Ovary (tissue), 9 donors: Measurements from ENCODE around the gene MDM4. TPM values are rescaled to one million over a fixed set of nuclear protein-coding genes. Genes with fewer than 3 reads are reported as not detected.

Source experiments
- DNase-seq, 5 donors: peaks; one replicate each; pipeline ENCODE4 v3.0.0-alpha.2; 2019 to 2020
- H3K27ac ChIP-seq, 2 donors: fragments of 200-600 bp; one replicate each; pipeline versions ENCODE4 v1.5.1 to v1.8.0; 2019 to 2022
- H3K27me3 ChIP-seq: fragments of 200-600 bp; one replicate; pipeline ENCODE4 v1.8.0; 2022
- H3K36me3 ChIP-seq: fragments of 200-600 bp; sonication (generic); one replicate; pipeline ENCODE4 v1.5.1; 2019
- H3K4me1 ChIP-seq: one replicate; pipeline ENCODE4 v1.8.1; 2013; ENCODE audit warnings: mild to moderate bottlenecking, moderate library complexity; ENCODE audit not compliant: insufficient read depth
- H3K4me3 ChIP-seq: fragments of 200-600 bp; sonication (generic); one replicate; pipeline ENCODE4 v1.5.1; 2017
- H3K9me3 ChIP-seq, 2 donors: fragments of 200-600 bp in 1 of 2; sonication (generic) in 1 of 2; one replicate each; pipeline versions ENCODE4 v1.5.1 to v1.8.1; 2013 to 2019; ENCODE audit warnings: mild to moderate bottlenecking in 1 of 2, moderate library complexity in 1 of 2
- EP300 ChIP-seq: sonication (generic); formaldehyde crosslinking; IDR thresholded peaks from one replicate; pipeline ENCODE4 v1.6.1; 2017; ENCODE audit warnings: antibody characterized with exemption
- POLR2A ChIP-seq: fragments of 450-650 bp; IDR thresholded peaks from one replicate; pipeline ENCODE4 v1.6.1; 2017; ENCODE audit warnings: antibody characterized with exemption, mild to moderate bottlenecking, moderate library complexity
- WGBS, 3 donors: extraction: QIAGEN DNeasy Blood & Tissue Kit in 1 of 3; methylation state at CpG; one replicate each; pipeline versions ENCODE4 v1.1.5 to v1.1.7; 2013 to 2017; 5-methylcytosine and 5-hydroxymethylcytosine counted together
- intact Hi-C, 4 donors: fragments of 100-400 bp; cut with DNase I; formaldehyde crosslinking; loops; one replicate each; pipeline versions ENCODE4 v1.11.0 to v1.15.1; 2022 to 2023
- polyA plus RNA-seq, 2 donors: library from polyadenylated mRNA; stranded (reverse); fragments of 200-250 nt in 1 of 2; fragments of 350-450 nt in 1 of 2; fragmentation: Illumina TruSeq in 1 of 2; extraction: RNeasy Lipid Tissue Mini Kit (QIAGEN cat#74804) in 1 of 2; gene quantifications; one replicate each; pipeline ENCODE4 v1.2.3, GENCODE V29; 2013 to 2014
- total RNA-seq, 7 donors: library from RNA; depleted of rRNA in 2 of 7; stranded (reverse); fragments of >200 nt in 2 of 7; fragmentation: NEBNext Ultra II Directional in 3 of 7; extraction: Animal tissue kit (Norgen Biotek cat#: 25700) in 3 of 7; gene quantifications; one replicate each; pipeline versions ENCODE4 v1.1.0 to v1.2.4, GENCODE V29; 2016 to 2023
- TF ChIP-seq, protein P1 (sequence below), 3 donors: fragments of 450-650 bp in 2 of 3; fragments of 200-600 bp in 1 of 3; IDR thresholded peaks; one replicate each; pipeline versions ENCODE4 v1.5.1 to v1.8.0; 2016 to 2022; ENCODE audit warnings: antibody characterized with exemption in 3 of 3, mild to moderate bottlenecking in 1 of 3
- donor health status: DM: no; HTN: no; CAD: no; lungs with moderate emphysema.
- donor health status: DM: no; HTN: no; CAD: no.
- donor health status: Bipolar disorder and iron deficiency.
- donor health status: DM: yes; HTN: yes; CAD: no.
- donor health status: DM: no; HTN: no; CAD: no.
- donor health status: DM: yes; HTN: yes; CAD: no.

The MDM4 gene
- total and polyA plus RNA-seq, 9 donors, result 10.2 to 113 (median 76.8) TPM

DNA sequence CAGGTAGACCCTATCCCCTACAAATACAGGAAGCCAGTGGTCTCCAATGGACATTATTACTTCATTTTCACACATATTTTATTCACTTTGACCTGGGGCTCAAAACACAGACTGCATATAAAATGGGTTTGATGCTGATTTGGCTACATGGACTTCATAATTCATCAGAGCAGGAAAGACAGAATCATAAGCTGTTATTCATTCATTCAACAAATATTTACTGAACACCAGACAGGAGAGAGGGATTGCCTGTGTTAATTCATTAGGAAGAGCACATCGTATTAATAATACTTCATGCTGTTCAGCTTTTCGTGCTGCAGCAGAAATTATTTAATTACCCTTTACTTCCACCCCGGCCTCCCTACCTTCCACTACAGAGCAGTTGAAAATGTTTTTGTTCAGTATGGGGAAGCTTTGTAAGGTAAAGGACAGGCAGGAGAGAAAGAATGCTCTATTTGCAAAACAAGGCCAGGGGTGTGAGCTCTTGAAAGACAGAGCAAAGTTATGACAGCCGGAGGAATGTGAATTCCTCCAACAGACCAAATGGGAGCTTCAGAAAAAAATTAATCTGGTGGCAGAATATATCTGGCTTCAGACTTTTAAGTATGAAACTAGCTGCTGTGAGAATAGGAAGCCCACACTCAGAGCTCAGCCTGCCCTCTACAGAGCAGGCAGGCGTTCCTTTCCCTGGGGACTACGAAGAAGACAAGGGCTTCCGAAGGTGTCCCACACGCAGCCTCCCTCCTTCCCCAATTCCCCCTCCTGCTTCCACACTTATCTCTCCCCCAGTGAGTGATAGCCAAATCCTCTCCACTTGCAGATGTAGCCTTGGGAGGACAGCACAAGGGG lies 58.0 kb downstream of the MDM4 start:
- Histone ChIP-seq H3K4me1 (no peaks in the 10 kb centered on the region), H3K9me3 (no peaks in the 10 kb centered on the region), H3K27me3 (no peaks in the 10 kb centered on the region), H3K36me3 (no peaks in the 10 kb centered on the region), H3K4me3 (no peak overlapping the region), H3K27ac (no peak overlapping the region)
- intact Hi-C loops, result no loop called here
- DNase-seq, result no peak
- WGBS, 3 donors, result 13 to 16% (median 14%) methylated on average over 8 of the region's 8 CpGs
- TF ChIP-seq, protein P1, sequence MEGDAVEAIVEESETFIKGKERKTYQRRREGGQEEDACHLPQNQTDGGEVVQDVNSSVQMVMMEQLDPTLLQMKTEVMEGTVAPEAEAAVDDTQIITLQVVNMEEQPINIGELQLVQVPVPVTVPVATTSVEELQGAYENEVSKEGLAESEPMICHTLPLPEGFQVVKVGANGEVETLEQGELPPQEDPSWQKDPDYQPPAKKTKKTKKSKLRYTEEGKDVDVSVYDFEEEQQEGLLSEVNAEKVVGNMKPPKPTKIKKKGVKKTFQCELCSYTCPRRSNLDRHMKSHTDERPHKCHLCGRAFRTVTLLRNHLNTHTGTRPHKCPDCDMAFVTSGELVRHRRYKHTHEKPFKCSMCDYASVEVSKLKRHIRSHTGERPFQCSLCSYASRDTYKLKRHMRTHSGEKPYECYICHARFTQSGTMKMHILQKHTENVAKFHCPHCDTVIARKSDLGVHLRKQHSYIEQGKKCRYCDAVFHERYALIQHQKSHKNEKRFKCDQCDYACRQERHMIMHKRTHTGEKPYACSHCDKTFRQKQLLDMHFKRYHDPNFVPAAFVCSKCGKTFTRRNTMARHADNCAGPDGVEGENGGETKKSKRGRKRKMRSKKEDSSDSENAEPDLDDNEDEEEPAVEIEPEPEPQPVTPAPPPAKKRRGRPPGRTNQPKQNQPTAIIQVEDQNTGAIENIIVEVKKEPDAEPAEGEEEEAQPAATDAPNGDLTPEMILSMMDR (IDR thresholded peaks at IDR 0.05), result no peak
- TF ChIP-seq POLR2A (no peak), EP300 (no peak)

DNA sequence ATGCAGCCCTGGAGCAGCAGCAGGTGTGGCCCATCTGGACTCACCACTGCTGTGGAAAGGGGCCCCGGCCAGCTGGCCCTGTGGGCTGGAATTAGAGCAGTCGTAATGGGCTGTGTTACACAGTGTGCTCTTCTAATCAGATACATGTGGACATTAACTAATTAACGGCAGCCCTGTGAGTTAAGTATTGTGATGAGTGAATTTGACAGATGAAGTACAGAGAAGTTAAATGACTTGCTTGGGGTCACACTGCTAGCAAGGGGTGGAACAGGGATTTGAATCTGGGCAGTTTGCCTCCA lies 58.6 kb downstream of the MDM4 start:
- no peak for TF ChIP-seq EP300
- TF ChIP-seq, protein P1 (IDR thresholded peaks at IDR 0.05), result no peak
- no peak for TF ChIP-seq POLR2A
- no peak overlapping the region for H3K27ac ChIP-seq
- WGBS, 3 donors, result 9 to 32% (median 20%) methylated on average over 3 of the region's 3 CpGs
- DNase-seq, result peak in 3 of 5 donors; percentile 36 to 69 (median 63)
- no peaks in the 10 kb centered on the region for H3K36me3 ChIP-seq
- no peaks in the 10 kb centered on the region for H3K4me1 ChIP-seq
- H3K27me3 ChIP-seq, result no peaks in the 10 kb centered on the region
- H3K9me3 ChIP-seq, result no peaks in the 10 kb centered on the region
- no peak overlapping the region for H3K4me3 ChIP-seq
- intact Hi-C loops, result no loop called here

DNA sequence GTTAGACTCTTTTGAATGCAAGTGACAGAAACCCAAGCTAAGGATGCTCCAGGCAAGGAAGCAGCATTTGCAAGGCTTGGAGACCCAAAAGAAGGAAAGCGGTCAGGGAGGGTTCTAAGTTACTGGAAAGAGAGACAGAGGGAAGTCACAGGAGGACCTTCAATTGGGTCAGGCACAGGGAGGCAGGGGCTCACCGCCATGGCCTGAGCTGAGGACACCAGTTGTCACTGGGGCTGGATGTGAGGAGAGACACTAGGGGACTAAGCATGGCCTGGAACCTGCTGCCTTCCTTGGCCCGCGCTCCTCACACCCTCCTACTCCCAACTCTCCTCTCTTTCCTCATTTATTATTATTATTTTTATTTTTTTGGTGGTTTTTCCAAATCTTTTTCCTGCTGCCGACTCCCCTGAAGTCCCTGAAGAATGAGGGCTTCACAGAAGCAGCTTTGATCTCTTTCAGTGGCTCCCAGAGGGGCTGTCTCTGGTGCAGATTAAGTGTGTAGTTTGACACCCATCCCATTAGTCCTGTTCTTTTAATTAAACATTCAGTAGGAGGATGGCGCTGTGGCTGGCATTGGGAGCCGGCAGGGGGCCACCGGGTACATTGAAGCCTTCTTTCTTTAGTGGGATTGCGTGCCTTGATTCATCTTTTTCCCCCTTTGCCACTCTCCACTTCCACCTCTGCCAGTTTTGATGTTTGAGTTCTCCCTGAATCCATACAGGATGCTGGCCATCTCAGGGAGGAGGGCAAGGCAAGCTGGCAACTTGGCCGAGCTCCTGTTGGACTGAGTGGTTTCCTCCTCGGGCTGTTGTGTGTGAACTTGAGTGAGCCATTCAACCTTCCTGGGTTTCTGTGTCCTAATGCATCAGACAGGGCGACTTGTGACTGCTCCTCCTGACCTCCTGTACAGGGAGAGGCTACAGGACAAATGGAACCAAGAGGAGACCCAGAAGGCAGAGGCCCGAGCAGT lies 59.3 kb downstream of the MDM4 start:
- Histone ChIP-seq H3K36me3 (no peaks in the 10 kb centered on the region), H3K27me3 (no peaks in the 10 kb centered on the region), H3K4me3 (no peak overlapping the region), H3K27ac (no peak overlapping the region), H3K4me1 (no peaks in the 10 kb centered on the region), H3K9me3 (no peaks in the 10 kb centered on the region)
- intact Hi-C loops, result no loop called here
- 71 to 77% (median 73%) methylated on average over 13 of the region's 13 CpGs for WGBS, 3 donors
- DNase-seq, result no peak
- TF ChIP-seq, protein P1 (IDR thresholded peaks at IDR 0.05), result no peak
- TF ChIP-seq EP300 (no peak), POLR2A (no peak)

DNA sequence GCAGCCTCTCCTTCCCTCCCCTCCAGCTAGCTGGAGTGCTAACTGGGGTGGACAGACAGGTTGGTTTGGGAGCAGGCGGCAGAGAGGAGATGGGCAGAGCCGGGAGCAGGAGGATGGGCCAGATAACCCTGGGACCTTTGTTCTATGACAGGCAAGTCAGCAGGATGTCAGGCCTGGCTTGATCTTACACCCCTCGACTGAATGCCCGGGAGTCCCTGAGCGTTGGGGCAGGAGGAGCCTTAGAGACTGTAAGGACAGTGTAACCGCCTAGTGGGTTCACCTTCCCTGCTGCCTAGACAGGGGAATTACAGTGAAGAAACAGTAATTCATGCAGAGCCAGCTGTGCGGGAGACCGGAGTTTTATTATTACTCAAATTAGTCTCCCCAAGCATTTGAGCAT lies 60.2 kb downstream of the MDM4 start:
- no peaks in the 10 kb centered on the region for H3K9me3 ChIP-seq
- TF ChIP-seq, protein P1 (IDR thresholded peaks at IDR 0.05), result no peak
- TF ChIP-seq EP300 (no peak), POLR2A (no peak)
- intact Hi-C loops, result no loop called here

More for the DNA sequence above, 60.2 kb downstream of the MDM4 start:
- no peaks in the 10 kb centered on the region for H3K27me3 ChIP-seq
- WGBS, 3 donors, result 90 to 93% (median 91%) methylated on average over 8 of the region's 8 CpGs
- H3K4me1 ChIP-seq, result no peaks in the 10 kb centered on the region
- no peak for DNase-seq
- no peak overlapping the region for H3K27ac ChIP-seq
- H3K4me3 ChIP-seq, result no peak overlapping the region
- H3K36me3 ChIP-seq, result no peaks in the 10 kb centered on the region
